ENCODE results near the gene UFSP2. TPM values are rescaled to one million over a fixed set of nuclear protein-coding genes. Genes with fewer than 3 reads are reported as not detected.

Gene UFSP2
- total RNA-seq, 1 experiment from 2014 or later = 44.4 TPM

- CTCF ChIA-PET = interaction anchor here (0.6 to 3.9 kb wide), 9 partner anchors 12 to 1078 kb away, joined by 3 to 24 read pairs (median 3); no protein-coding TSS in a partner anchor
- BruUV-seq (replicated peaks) = TSS peak; percentile 41
- DNase-seq (ENCODE audit: unreplicated experiment) = peak; percentile 3
- Mint-ChIP-seq H3K36me3 (ENCODE audit: insufficient read depth, unreplicated experiment) (peaks cover 16% of the 10 kb centered on the region), H3K9me3 (ENCODE audit: unreplicated experiment) (no peaks in the 10 kb centered on the region), H3K4me1 (ENCODE audit: insufficient read depth, unreplicated experiment) (peaks cover 28% of the 10 kb centered on the region), H3K4me3 (ENCODE audit: unreplicated experiment) (peak overlapping the region; percentile 84), H3K27ac (ENCODE audit: low read depth, unreplicated experiment) (peak overlapping the region; percentile 100), H3K27me3 (ENCODE audit: insufficient read depth, unreplicated experiment) (no peaks in the 10 kb centered on the region)
- intact Hi-C loops (cut with micrococcal nuclease) = no loop called here
- no peak for TF ChIP-seq CTCF (IDR thresholded peaks at IDR 0.05; ENCODE audit: unreplicated experiment)
- POLR2A ChIA-PET = interaction anchor here (0.6 to 4.7 kb wide), 24 partner anchors 9 to 682 kb away, joined by 3 to 81 read pairs (median 4); partner anchors contain the start of genes ANKRD37, LRP2BP and SNX25
Measured at GRCh38 chr4:185424905-185425646, 688 bp downstream of the UFSP2 start.

- peaks cover 28% of the 10 kb centered on the region for H3K4me1 Mint-ChIP-seq (ENCODE audit: insufficient read depth, unreplicated experiment)
- H3K27me3 Mint-ChIP-seq (ENCODE audit: insufficient read depth, unreplicated experiment) = no peaks in the 10 kb centered on the region
- intact Hi-C loops (cut with micrococcal nuclease) = no loop called here
- POLR2A ChIA-PET = interaction anchor here (0.7 to 1.6 kb wide), 4 partner anchors 11 to 283 kb away, joined by 3 read pairs; partner anchors contain the start of gene LRP2BP
- CTCF ChIA-PET = interaction anchor here (0.6 kb wide), 2 partner anchors 115 to 692 kb away, joined by 3 to 4 read pairs; no protein-coding TSS in a partner anchor
- H3K36me3 Mint-ChIP-seq (ENCODE audit: insufficient read depth, unreplicated experiment) = peaks cover 15% of the 10 kb centered on the region
- H3K4me3 Mint-ChIP-seq (ENCODE audit: unreplicated experiment) = no peak overlapping the region
- peak overlapping the region; percentile 8 for H3K27ac Mint-ChIP-seq (ENCODE audit: low read depth, unreplicated experiment)
- no peak for DNase-seq (ENCODE audit: unreplicated experiment)
- no peak for TF ChIP-seq CTCF (IDR thresholded peaks at IDR 0.05; ENCODE audit: unreplicated experiment)
- no TSS peak for BruUV-seq (replicated peaks)
- H3K9me3 Mint-ChIP-seq (ENCODE audit: unreplicated experiment) = no peaks in the 10 kb centered on the region
Measured at GRCh38 chr4:185421366-185422124, 4.2 kb downstream of the UFSP2 start.

- TF ChIP-seq CTCF (IDR thresholded peaks at IDR 0.05; ENCODE audit: unreplicated experiment) = no peak
- no peak for DNase-seq (ENCODE audit: unreplicated experiment)
- BruUV-seq (replicated peaks) = no TSS peak
- Mint-ChIP-seq H3K27ac (ENCODE audit: low read depth, unreplicated experiment) (no peak overlapping the region), H3K4me1 (ENCODE audit: insufficient read depth, unreplicated experiment) (peaks cover 8% of the 10 kb centered on the region), H3K27me3 (ENCODE audit: insufficient read depth, unreplicated experiment) (no peaks in the 10 kb centered on the region), H3K9me3 (ENCODE audit: unreplicated experiment) (no peaks in the 10 kb centered on the region), H3K4me3 (ENCODE audit: unreplicated experiment) (no peak overlapping the region), H3K36me3 (ENCODE audit: insufficient read depth, unreplicated experiment) (peaks cover 26% of the 10 kb centered on the region)
- ChIA-PET POLR2A (no interaction called here), CTCF (no interaction called here)
- intact Hi-C loops (cut with micrococcal nuclease) = no loop called here
Measured at GRCh38 chr4:185416955-185417354, 8.8 kb downstream of the UFSP2 start.

- POLR2A ChIA-PET = interaction anchor here (0.7 kb wide), 1 partner anchor 13 kb away, joined by 4 read pairs; the partner anchor contains the start of gene UFSP2
- intact Hi-C loops (cut with micrococcal nuclease) = no loop called here
- Mint-ChIP-seq H3K36me3 (ENCODE audit: insufficient read depth, unreplicated experiment) (peaks cover 30% of the 10 kb centered on the region), H3K27ac (ENCODE audit: low read depth, unreplicated experiment) (no peak overlapping the region), H3K9me3 (ENCODE audit: unreplicated experiment) (no peaks in the 10 kb centered on the region), H3K4me1 (ENCODE audit: insufficient read depth, unreplicated experiment) (no peaks in the 10 kb centered on the region), H3K27me3 (ENCODE audit: insufficient read depth, unreplicated experiment) (no peaks in the 10 kb centered on the region), H3K4me3 (ENCODE audit: unreplicated experiment) (no peak overlapping the region)
- CTCF ChIA-PET = no interaction called here
- no TSS peak for BruUV-seq (replicated peaks)
- TF ChIP-seq CTCF (IDR thresholded peaks at IDR 0.05; ENCODE audit: unreplicated experiment) = no peak
- DNase-seq (ENCODE audit: unreplicated experiment) = no peak
Measured at GRCh38 chr4:185412412-185412811, 13.4 kb downstream of the UFSP2 start.

Measured in MCF 10A (cell line).